ENCODE results near the gene SLCO2B1.
"Not testable (repeated sequence)": the region's sequence is repeated elsewhere in the genome, so short reads cannot be mapped to it uniquely, and the experiment has no call there.

The SLCO2B1 gene

GRCh38 chr11:75150879-75151278 lies at the start of gene SLCO2B1:
Gene SLCO2B1 (plus strand): TSS chr11:75151107. CDS start chr11:75151382, 275 bp downstream.
- DNase-seq, result peak in 1 of 10 donors; percentile 76
- intact Hi-C loops (cut with DNase I), result no loop called here

GRCh38 chr11:75101424-75102128 lies 49.3 kb upstream of the SLCO2B1 start:
- DNase-seq, result no peak
- intact Hi-C loops (cut with DNase I), result no loop called here

- no peak for DNase-seq
- intact Hi-C loops (cut with DNase I), result no loop called here
Measured at GRCh38 chr11:75103380-75104026, 47.4 kb upstream of the SLCO2B1 start.

- no peak for DNase-seq
- intact Hi-C loops (cut with DNase I), result no loop called here
Measured at GRCh38 chr11:75105462-75105925, 45.4 kb upstream of the SLCO2B1 start.

GRCh38 chr11:75105967-75106681 lies 44.8 kb upstream of the SLCO2B1 start:
- DNase-seq; intact Hi-C loops (cut with DNase I): not testable (repeated sequence)

- DNase-seq, result no peak
- intact Hi-C loops (cut with DNase I), result no loop called here
Measured at GRCh38 chr11:75107187-75107586, 43.7 kb upstream of the SLCO2B1 start.

- intact Hi-C loops (cut with DNase I), result no loop called here
Measured at GRCh38 chr11:75112200-75112599, 38.7 kb upstream of the SLCO2B1 start.

GRCh38 chr11:75113030-75113429 lies 37.9 kb upstream of the SLCO2B1 start:
- no peak for DNase-seq
- intact Hi-C loops (cut with DNase I), result no loop called here

More at GRCh38 chr11:75112200-75112599, 38.7 kb upstream of the SLCO2B1 start:
- no peak for DNase-seq

GRCh38 chr11:75114465-75114864 lies 36.4 kb upstream of the SLCO2B1 start:
- intact Hi-C loops (cut with DNase I), result no loop called here
- DNase-seq, result no peak

GRCh38 chr11:75118577-75118976 lies 32.3 kb upstream of the SLCO2B1 start:
- intact Hi-C loops (cut with DNase I), result no loop called here

GRCh38 chr11:75126564-75126963 lies 24.3 kb upstream of the SLCO2B1 start:
- no peak for DNase-seq
- intact Hi-C loops (cut with DNase I), result no loop called here

More at GRCh38 chr11:75118577-75118976, 32.3 kb upstream of the SLCO2B1 start:
- no peak for DNase-seq

GRCh38 chr11:75132080-75132479 lies 18.8 kb upstream of the SLCO2B1 start:
- intact Hi-C loops (cut with DNase I), result no loop called here

GRCh38 chr11:75133976-75134375 lies 16.9 kb upstream of the SLCO2B1 start:
- intact Hi-C loops (cut with DNase I), result no loop called here
- DNase-seq, result no peak

More at GRCh38 chr11:75132080-75132479, 18.8 kb upstream of the SLCO2B1 start:
- DNase-seq, result no peak

GRCh38 chr11:75135021-75135650 lies 15.8 kb upstream of the SLCO2B1 start:
- no peak for DNase-seq
- intact Hi-C loops (cut with DNase I), result no loop called here

GRCh38 chr11:75135651-75136050 lies 15.3 kb upstream of the SLCO2B1 start:
- intact Hi-C loops (cut with DNase I), result no loop called here
- DNase-seq, result no peak

GRCh38 chr11:75140269-75141138 lies 10.4 kb upstream of the SLCO2B1 start:
- intact Hi-C loops (cut with DNase I), result loop anchor here (1.0 to 5.0 kb wide), 4 partner anchors 101 to 213 kb away; no protein-coding TSS in a partner anchor
- peak in 9 of 10 donors; percentile 21 to 91 (median 69) for DNase-seq

GRCh38 chr11:75141166-75141565 lies 9.7 kb upstream of the SLCO2B1 start:
- intact Hi-C loops (cut with DNase I), result loop anchor here (2.0 to 5.0 kb wide), 3 partner anchors 108 to 214 kb away; no protein-coding TSS in a partner anchor
- DNase-seq, result no peak

GRCh38 chr11:75142714-75143419 lies 8.0 kb upstream of the SLCO2B1 start:
- intact Hi-C loops (cut with DNase I), result loop anchor here (5.0 kb wide), 2 partner anchors 121 to 216 kb away; no protein-coding TSS in a partner anchor
- DNase-seq, result peak; percentile 35 to 97 (median 80)

- DNase-seq, result no peak
- intact Hi-C loops (cut with DNase I), result loop anchor here (5.0 kb wide), 2 partner anchors 121 to 216 kb away; no protein-coding TSS in a partner anchor
Measured at GRCh38 chr11:75143420-75143731, 7.5 kb upstream of the SLCO2B1 start.

Data from posterior cingulate gyrus (tissue), 11 donors.